Stimulated activated CD8-positive, alpha-beta memory T cell treated with anti-CD3 and anti-CD28 coated beads, Interleukin-7, amount 100 ng/mL, for 48 hours (primary cell): ENCODE data around the gene LCNL1.

ENCODE experiments used
- DNase-seq, 2 donors: peaks; one replicate each; pipeline ENCODE4 v3.0.0-alpha.2; 2020; ENCODE audit warnings: low read depth in 1 of 2; ENCODE audit errors: extremely low read depth in 1 of 2

The LCNL1 gene

GRCh38 chr9:136973618-136974617, 8.9 kb upstream of the LCNL1 start:
- no peak for DNase-seq

GRCh38 chr9:136974817-136975535, 7.8 kb upstream of the LCNL1 start:
- no peak for DNase-seq

GRCh38 chr9:136975644-136976043, 7.1 kb upstream of the LCNL1 start:
- DNase-seq = no peak

DNA sequence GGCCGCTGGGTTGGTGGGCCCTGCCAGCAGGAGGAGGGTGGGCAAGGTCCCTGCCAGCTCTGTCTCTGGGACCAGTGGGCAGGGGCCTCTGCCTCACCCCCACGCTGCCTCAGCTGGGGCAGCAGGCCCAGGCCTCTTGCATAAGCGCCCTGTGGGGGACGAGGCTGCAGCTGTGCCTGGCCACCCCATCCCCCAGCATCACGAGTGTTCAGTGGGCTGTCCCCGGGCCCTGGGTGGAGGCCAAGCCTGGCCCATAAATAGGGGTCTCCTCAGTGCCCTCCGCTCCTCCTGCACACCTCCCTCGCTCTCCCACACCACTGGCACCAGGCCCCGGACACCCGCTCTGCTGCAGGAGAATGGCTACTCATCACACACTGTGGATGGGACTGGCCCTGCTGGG, 5.6 kb upstream of the LCNL1 start, which contains the start of gene PTGDS:
Gene PTGDS (plus strand): TSS at position 282 of the 400 bp plus-strand sequence. CDS start 75 bp downstream, at position 357.
- no peak for DNase-seq

GRCh38 chr9:136977649-136978072, 5.1 kb upstream of the LCNL1 start:
- no peak for DNase-seq

GRCh38 chr9:136978073-136978864, 4.5 kb upstream of the LCNL1 start:
- DNase-seq = peak in 1 of 2 donors; percentile 54

DNA sequence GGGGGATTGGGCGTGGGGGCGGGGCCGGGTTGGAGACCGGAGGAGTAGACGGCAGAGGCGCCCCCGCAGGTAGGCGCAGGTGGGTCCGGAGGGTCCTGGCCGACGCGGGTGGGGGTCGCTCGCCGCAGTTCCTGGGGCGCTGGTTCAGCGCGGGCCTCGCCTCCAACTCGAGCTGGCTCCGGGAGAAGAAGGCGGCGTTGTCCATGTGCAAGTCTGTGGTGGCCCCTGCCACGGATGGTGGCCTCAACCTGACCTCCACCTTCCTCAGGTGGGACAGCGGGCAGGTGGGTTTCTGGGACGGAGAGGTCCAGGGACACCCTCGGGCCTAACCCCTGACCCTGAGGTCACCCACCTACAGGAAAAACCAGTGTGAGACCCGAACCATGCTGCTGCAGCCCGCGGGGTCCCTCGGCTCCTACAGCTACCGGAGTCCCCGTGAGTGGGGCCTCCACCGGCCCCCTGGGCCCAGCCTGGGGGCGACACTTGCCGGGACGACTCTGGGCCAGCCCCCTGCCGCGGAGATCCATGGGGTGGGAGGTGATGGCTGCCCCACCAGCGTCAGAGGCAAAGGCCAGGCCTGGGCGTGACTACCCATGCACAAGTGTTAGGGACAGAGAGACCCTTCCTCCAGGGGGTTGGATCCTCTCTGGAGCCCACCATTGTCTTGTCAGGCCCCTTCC, 3.8 kb upstream of the LCNL1 start:
- no peak for DNase-seq

GRCh38 chr9:136979769-136980587, 2.8 kb upstream of the LCNL1 start:
- no peak for DNase-seq

DNA sequence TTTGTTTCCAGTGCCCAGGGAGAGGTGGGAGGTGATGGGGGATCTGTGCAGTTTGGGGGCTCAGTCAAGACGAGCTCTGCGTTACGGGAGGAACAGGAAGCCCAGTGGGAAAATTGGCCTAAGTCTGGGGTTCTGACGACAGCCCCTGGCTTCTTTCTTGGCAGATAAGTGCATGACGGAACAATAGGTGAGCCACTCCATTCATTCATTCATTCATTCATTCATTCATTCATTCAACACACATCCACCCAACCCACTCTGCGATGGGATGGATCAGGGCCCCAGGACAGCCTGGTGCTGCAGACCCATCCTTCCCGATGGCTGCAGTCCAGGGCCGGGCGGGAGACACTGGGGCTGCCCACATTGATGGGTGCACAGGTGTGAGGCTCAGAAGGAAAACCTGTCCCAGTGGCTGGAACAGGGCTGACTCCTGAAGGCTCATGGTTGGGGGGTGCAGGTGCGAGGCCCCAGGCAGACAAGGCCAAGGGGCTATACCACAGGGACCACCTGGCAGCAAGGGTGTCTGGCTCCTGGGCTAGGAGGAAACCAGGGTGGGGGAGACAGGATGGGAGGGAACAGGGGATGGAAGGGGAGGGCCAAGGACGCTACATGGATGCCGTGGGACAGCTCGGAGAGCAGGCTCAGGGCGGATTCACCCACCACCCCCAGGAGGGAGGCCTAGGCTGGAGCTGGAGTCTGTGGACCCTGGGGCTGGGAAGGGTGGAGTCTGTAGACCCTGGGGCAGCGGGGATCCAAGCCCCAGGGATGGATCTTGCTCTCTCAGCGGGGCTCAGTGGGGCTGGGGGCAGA, 1.9 kb upstream of the LCNL1 start:
- DNase-seq = no peak

DNA sequence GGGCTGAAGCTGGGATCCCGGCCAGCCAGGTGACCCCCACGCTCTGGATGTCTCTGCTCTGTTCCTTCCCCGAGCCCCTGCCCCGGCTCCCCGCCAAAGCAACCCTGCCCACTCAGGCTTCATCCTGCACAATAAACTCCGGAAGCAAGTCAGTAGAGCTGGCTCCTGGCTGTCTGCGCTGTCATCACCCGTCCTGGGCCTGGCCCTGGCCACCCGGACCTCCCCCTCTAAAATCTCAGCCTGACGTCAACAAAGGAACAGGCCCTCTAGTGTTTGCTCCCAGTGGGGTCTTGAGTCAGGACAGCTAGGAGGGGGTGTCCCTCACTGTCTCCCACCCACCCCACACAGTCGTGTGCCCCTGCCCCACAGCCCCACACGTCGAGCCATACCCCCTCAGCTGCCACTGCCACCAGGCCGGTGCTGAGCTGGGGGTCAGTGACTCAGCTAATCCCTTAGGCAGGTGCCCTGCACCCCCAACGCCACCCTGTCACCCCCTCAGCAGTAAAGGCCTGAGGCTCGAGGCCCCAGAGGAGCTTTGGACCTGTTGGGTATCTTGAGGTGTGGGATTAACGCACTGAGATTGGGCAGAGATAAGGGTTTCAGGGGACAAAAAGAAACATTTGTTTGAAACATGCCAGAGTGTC, 1.1 kb upstream of the LCNL1 start:
- no peak for DNase-seq

DNA sequence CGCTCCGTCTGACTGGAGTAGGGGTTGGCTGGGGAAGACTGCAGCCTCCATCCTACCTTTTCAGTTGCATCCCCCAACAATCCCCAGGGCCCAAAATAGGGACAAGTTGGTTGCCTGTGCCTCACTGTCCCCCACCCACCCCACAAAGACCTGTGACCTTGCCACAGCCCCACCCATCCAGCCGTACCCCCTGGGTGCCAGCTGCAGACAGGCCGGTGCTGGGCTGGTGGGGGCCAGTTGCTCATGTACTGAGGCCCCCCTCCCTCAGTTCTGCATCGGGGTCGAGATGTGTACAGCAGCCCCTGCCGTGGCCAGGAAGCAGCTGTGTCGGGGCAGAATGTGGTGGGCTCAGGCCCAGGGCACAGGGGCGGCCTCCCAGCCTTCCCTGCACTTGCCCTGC, 374 bp downstream of the LCNL1 start:
- DNase-seq = no peak

GRCh38 chr9:136983656-136984314, 992 bp downstream of the LCNL1 start:
- DNase-seq = no peak

- DNase-seq = no peak
Measured at GRCh38 chr9:136984464-136985026, 1.8 kb downstream of the LCNL1 start.

DNA sequence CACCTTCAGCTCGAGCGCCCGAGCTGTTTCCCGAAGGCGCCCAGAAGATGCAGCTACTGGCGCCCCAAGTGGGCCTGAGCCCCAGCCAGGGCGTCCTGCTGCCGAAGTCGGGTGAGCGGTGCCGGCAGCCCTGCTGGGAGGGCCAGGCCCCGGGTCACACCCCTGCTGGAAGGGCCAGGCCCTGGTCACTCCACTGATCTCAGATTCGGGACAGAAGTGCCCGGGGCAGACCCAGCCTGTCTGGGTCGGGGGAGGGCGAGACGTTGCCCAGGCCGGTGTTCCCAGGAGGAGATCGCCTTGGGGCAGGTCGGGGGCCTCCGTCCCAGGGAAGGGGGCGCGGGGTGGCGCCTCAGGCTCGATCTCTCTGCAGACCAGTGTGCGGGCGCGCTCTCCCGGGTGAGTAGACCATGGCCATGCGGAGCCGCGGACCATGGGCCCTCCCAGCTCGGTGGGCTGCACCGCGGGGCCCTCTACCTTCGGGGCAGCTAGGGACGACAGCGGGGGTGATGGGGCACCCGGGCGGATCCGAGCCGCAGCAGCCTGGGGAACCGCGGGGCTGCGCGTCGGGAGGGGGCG, 2.3 kb downstream of the LCNL1 start:
- no peak for DNase-seq

GRCh38 chr9:136985853-136986252, 3.1 kb downstream of the LCNL1 start:
- DNase-seq = no peak

DNA sequence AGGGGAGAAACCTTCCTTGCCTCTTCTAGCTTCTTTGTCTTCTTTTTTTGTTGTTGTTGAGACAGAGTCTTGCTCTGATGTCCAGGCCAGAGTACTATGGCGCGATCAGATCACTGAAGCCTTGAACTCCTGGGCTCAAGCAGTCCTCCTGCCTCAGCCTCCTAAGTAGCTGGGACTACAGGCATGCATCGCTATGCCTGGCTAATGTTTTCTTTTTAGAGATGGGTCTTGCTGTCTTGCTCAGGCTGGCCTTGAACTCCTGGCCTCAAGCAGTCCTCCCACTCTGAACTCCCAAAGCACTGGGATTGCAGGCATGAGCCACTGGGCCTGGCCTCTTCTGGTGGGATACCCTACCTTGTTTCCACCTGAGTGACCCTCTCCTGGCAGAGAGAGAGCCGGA, 6.1 kb downstream of the LCNL1 start:
- DNase-seq = no peak
